Activated naive CD4-positive, alpha-beta T cell (primary cell): Measurements from ENCODE around the gene CLEC1B.
"Not testable (repeated sequence)": the region's sequence is repeated elsewhere in the genome, so short reads cannot be mapped to it uniquely, and the experiment has no call there.

ENCODE experiments used
- DNase-seq, 4 experiments: peaks; one replicate each; lab custom pipeline; 2025; lab: John Stamatoyannopoulos, UW

CLEC1B gene

GRCh38 chr12:9999016-9999415, at the start of gene CLEC1B:
Gene CLEC1B, minus strand, starts transcription at chr12:9999121. Its CDS starts 21 bp downstream, at chr12:9999100.
- DNase-seq: no peak

- DNase-seq: no peak
Observed at GRCh38 chr12:10048526-10048925, 49.6 kb upstream of the CLEC1B start.

- no peak for DNase-seq
Observed at GRCh38 chr12:10042167-10042566, 43.2 kb upstream of the CLEC1B start.

GRCh38 chr12:10033783-10034545, 35.0 kb upstream of the CLEC1B start:
- DNase-seq: no peak

- no peak for DNase-seq
Observed at GRCh38 chr12:10031771-10032175, 32.9 kb upstream of the CLEC1B start.

- DNase-seq: no peak
Observed at GRCh38 chr12:10031321-10031720, 32.4 kb upstream of the CLEC1B start.

GRCh38 chr12:10030446-10030845, 31.5 kb upstream of the CLEC1B start, which contains the start of gene CLEC9A:
Gene CLEC9A, plus strand, starts transcription at chr12:10030682. Its CDS starts 22,006 bp downstream, at chr12:10052688.
- DNase-seq: no peak

- no peak for DNase-seq
Observed at GRCh38 chr12:10027721-10028120, 28.8 kb upstream of the CLEC1B start.

- no peak for DNase-seq
Observed at GRCh38 chr12:10027311-10027710, 28.4 kb upstream of the CLEC1B start.

GRCh38 chr12:10026666-10027065, 27.7 kb upstream of the CLEC1B start:
- not testable (repeated sequence) for DNase-seq

- DNase-seq: no peak
Observed at GRCh38 chr12:10025236-10025635, 26.3 kb upstream of the CLEC1B start.

GRCh38 chr12:10021342-10021741, 22.4 kb upstream of the CLEC1B start:
- no peak for DNase-seq

- no peak for DNase-seq
Observed at GRCh38 chr12:10018386-10018785, 19.5 kb upstream of the CLEC1B start.

- DNase-seq: no peak
Observed at GRCh38 chr12:10016881-10017280, 18.0 kb upstream of the CLEC1B start.

GRCh38 chr12:10015450-10015849, 16.5 kb upstream of the CLEC1B start:
- DNase-seq: no peak

GRCh38 chr12:10012630-10013330, 13.9 kb upstream of the CLEC1B start:
- DNase-seq: no peak

GRCh38 chr12:10001171-10001776, 2.4 kb upstream of the CLEC1B start:
- DNase-seq: no peak

GRCh38 chr12:9992296-9992695, 6.6 kb downstream of the CLEC1B start:
- no peak for DNase-seq

GRCh38 chr12:9991876-9992275, 7.0 kb downstream of the CLEC1B start:
- no peak for DNase-seq

GRCh38 chr12:9980126-9980525, 18.8 kb downstream of the CLEC1B start:
- DNase-seq: no peak

GRCh38 chr12:9977916-9978315, 21.0 kb downstream of the CLEC1B start:
- no peak for DNase-seq

- DNase-seq: not testable (repeated sequence)
Observed at GRCh38 chr12:9976626-9977025, 22.3 kb downstream of the CLEC1B start.

- no peak for DNase-seq
Observed at GRCh38 chr12:9975614-9976013, 23.3 kb downstream of the CLEC1B start.
